Stimulated activated CD4-positive, alpha-beta T cell treated with anti-CD3 and anti-CD28 coated beads, Interleukin-1b, Interleukin-23, amount 100 ng/mL, for 4 hours (primary cell): ENCODE measurements around the gene KRT36.

Source experiments
- DNase-seq, 2 donors: peaks; one replicate each; pipeline ENCODE4 v3.0.0-alpha.2; 2020; ENCODE audit warnings: low read depth in 2 of 2

Gene KRT36

GRCh38 chr17:41489531-41489930 lies at the start of gene KRT36:
TSS of gene KRT36 (minus strand) at chr17:41489910. CDS start at chr17:41489864, 46 bp downstream.
- no peak for DNase-seq

GRCh38 chr17:41539071-41539492 lies 49.4 kb upstream of the KRT36 start:
- DNase-seq: no peak

GRCh38 chr17:41538565-41538991 lies 48.9 kb upstream of the KRT36 start:
- DNase-seq: no peak

GRCh38 chr17:41537990-41538389 lies 48.3 kb upstream of the KRT36 start:
- no peak for DNase-seq

- no peak for DNase-seq
Observed at GRCh38 chr17:41537614-41537954, 47.9 kb upstream of the KRT36 start.

- no peak for DNase-seq
Observed at GRCh38 chr17:41536741-41537613, 47.3 kb upstream of the KRT36 start.

- DNase-seq: no peak
Observed at GRCh38 chr17:41535764-41536481, 46.2 kb upstream of the KRT36 start.

- no peak for DNase-seq
Observed at GRCh38 chr17:41534899-41535546, 45.3 kb upstream of the KRT36 start.

- no peak for DNase-seq
Observed at GRCh38 chr17:41533613-41534012, 43.9 kb upstream of the KRT36 start.

- no peak for DNase-seq
Observed at GRCh38 chr17:41532947-41533570, 43.3 kb upstream of the KRT36 start.

- DNase-seq: no peak
Observed at GRCh38 chr17:41531993-41532392, 42.3 kb upstream of the KRT36 start.

GRCh38 chr17:41530062-41531048 lies 40.6 kb upstream of the KRT36 start:
- no peak for DNase-seq

GRCh38 chr17:41529491-41529915 lies 39.8 kb upstream of the KRT36 start:
- DNase-seq: no peak

- DNase-seq: no peak
Observed at GRCh38 chr17:41528959-41529353, 39.2 kb upstream of the KRT36 start.

GRCh38 chr17:41527063-41528023 lies 37.6 kb upstream of the KRT36 start:
- DNase-seq: no peak

- no peak for DNase-seq
Observed at GRCh38 chr17:41524261-41524660, 34.6 kb upstream of the KRT36 start.

GRCh38 chr17:41523787-41524186 lies 34.1 kb upstream of the KRT36 start:
- DNase-seq: no peak

- DNase-seq: no peak
Observed at GRCh38 chr17:41523225-41523593, 33.5 kb upstream of the KRT36 start.

GRCh38 chr17:41522301-41523224 lies 32.9 kb upstream of the KRT36 start:
- DNase-seq: no peak
